Activated CD8-positive, alpha-beta memory T cell treated with anti-CD3 and anti-CD28 coated beads for 1 hour (primary cell): ENCODE measurements around the gene RCC2.
A peak's percentile ranks its signal among the peaks of the same experiment; 100 is the strongest.
"Not testable (repeated sequence)": the region's sequence is repeated elsewhere in the genome, so short reads cannot be mapped to it uniquely, and the experiment has no call there.

Experiments used
- DNase-seq, 2 donors: peaks; one replicate each; pipeline ENCODE4 v3.0.0-alpha.2; 2020; ENCODE audit warnings: low read depth in 1 of 2; ENCODE audit errors: extremely low read depth in 1 of 2

RCC2 gene

GRCh38 chr1:17439250-17440073 lies at the start of gene RCC2:
TSS of gene RCC2 (minus strand) at chr1:17439677. CDS start at chr1:17438514, 1,163 bp downstream.
- peak in 1 of 2 donors; percentile 61 for DNase-seq

- DNase-seq: no peak
These were observed 46.8 kb upstream of the RCC2 start for GRCh38 chr1:17486242-17486641.

- DNase-seq: no peak
These were observed 45.8 kb upstream of the RCC2 start for GRCh38 chr1:17485281-17485680.

GRCh38 chr1:17481981-17482380 lies 42.5 kb upstream of the RCC2 start:
- not testable (repeated sequence) for DNase-seq

- DNase-seq: no peak
These were observed 41.4 kb upstream of the RCC2 start for GRCh38 chr1:17480846-17481245.

- no peak for DNase-seq
These were observed 36.3 kb upstream of the RCC2 start for GRCh38 chr1:17475752-17476151.

GRCh38 chr1:17474836-17475555 lies 35.5 kb upstream of the RCC2 start:
- DNase-seq: not testable (repeated sequence)

- DNase-seq: no peak
These were observed 33.3 kb upstream of the RCC2 start for GRCh38 chr1:17472814-17473213.

- no peak for DNase-seq
These were observed 31.9 kb upstream of the RCC2 start for GRCh38 chr1:17471393-17471792.

GRCh38 chr1:17470021-17470799 lies 30.7 kb upstream of the RCC2 start:
- DNase-seq: no peak

GRCh38 chr1:17468357-17469265 lies 29.1 kb upstream of the RCC2 start:
- not testable (repeated sequence) for DNase-seq

- DNase-seq: no peak
These were observed 26.9 kb upstream of the RCC2 start for GRCh38 chr1:17466359-17466758.

GRCh38 chr1:17465228-17465627 lies 25.8 kb upstream of the RCC2 start:
- no peak for DNase-seq

- no peak for DNase-seq
These were observed 24.5 kb upstream of the RCC2 start for GRCh38 chr1:17463991-17464390.

GRCh38 chr1:17462669-17463068 lies 23.2 kb upstream of the RCC2 start:
- no peak for DNase-seq

- no peak for DNase-seq
These were observed 20.7 kb upstream of the RCC2 start for GRCh38 chr1:17460219-17460618.

GRCh38 chr1:17458794-17459193 lies 19.3 kb upstream of the RCC2 start:
- no peak for DNase-seq

- DNase-seq: no peak
These were observed 13.2 kb upstream of the RCC2 start for GRCh38 chr1:17452686-17453085.

- not testable (repeated sequence) for DNase-seq
These were observed 12.7 kb upstream of the RCC2 start for GRCh38 chr1:17452203-17452602.

- DNase-seq: no peak
These were observed 12.3 kb upstream of the RCC2 start for GRCh38 chr1:17451731-17452130.
